Neural progenitor cell (in vitro differentiated cells): ENCODE results near the gene MEPCE. TPM values are rescaled to one million over a fixed set of nuclear protein-coding genes. Genes with fewer than 3 reads are reported as not detected.

ENCODE experiments used
- DNase-seq: peaks from one replicate; pipeline ENCODE4 v3.0.0-alpha.2; 2016; ENCODE audit warnings: low spot score
- H2AFZ ChIP-seq: fragments of 200-600 bp; sonication (generic); replicated peaks from 2 replicates; pipeline ENCODE4 v1.6.1; 2016; ENCODE audit warnings: antibody characterized with exemption
- H3F3A ChIP-seq: fragments of 200-600 bp; sonication (generic); 2 replicates; pipeline ENCODE4 v1.6.1; 2016; ENCODE audit warnings: antibody characterized with exemption, low read depth
- H3K27ac ChIP-seq: fragments of 200-600 bp; sonication (generic); 2 replicates; pipeline ENCODE4 v1.5.1; 2016; ENCODE audit warnings: mild to moderate bottlenecking
- H3K27me3 ChIP-seq: fragments of 200-600 bp; sonication (generic); 2 replicates; pipeline ENCODE4 v1.6.1; 2016; ENCODE audit warnings: mild to moderate bottlenecking, moderate library complexity
- H3K36me3 ChIP-seq: fragments of 200-600 bp; sonication (generic); 2 replicates; pipeline ENCODE4 v1.5.1; 2016
- H3K4me1 ChIP-seq: fragments of 200-600 bp; sonication (generic); 2 replicates; pipeline ENCODE4 v1.6.1; 2016; ENCODE audit warnings: mixed run types
- H3K4me2 ChIP-seq: fragments of 200-600 bp; sonication (generic); 2 replicates; pipeline ENCODE4 v1.6.1; 2016
- H3K4me3 ChIP-seq: fragments of 200-600 bp; sonication (generic); 2 replicates; pipeline ENCODE4 v1.5.1; 2016
- H3K79me2 ChIP-seq: fragments of 200-600 bp; sonication (generic); 2 replicates; pipeline ENCODE4 v1.6.1; 2016; ENCODE audit warnings: low read depth
- H3K9ac ChIP-seq: fragments of 200-600 bp; sonication (generic); 2 replicates; pipeline ENCODE4 v1.6.1; 2016
- H3K9me3 ChIP-seq: fragments of 200-600 bp; sonication (generic); 2 replicates; pipeline ENCODE4 v1.5.1; 2016; ENCODE audit warnings: low read depth
- H4K20me1 ChIP-seq: fragments of 200-600 bp; sonication (generic); 2 replicates; pipeline ENCODE4 v1.6.1; 2016; ENCODE audit warnings: low read depth
- H3K27ac Mint-ChIP-seq: 3 replicates; pipeline ENCODE4 v1.8.0; 2021; ENCODE audit warnings: mixed read lengths
- H3K27me3 Mint-ChIP-seq: 2 replicates; pipeline ENCODE4 v1.8.0; 2022; ENCODE audit warnings: low read depth, mild to moderate bottlenecking, inconsistent platforms, moderate library complexity, mixed read lengths; ENCODE audit not compliant: insufficient read depth
- H3K36me3 Mint-ChIP-seq: 3 replicates; pipeline ENCODE4 v1.8.0; 2021; ENCODE audit warnings: mixed read lengths
- H3K4me1 Mint-ChIP-seq: 3 replicates; pipeline ENCODE4 v1.8.0; 2021; ENCODE audit warnings: mixed read lengths
- H3K4me3 Mint-ChIP-seq: 3 replicates; pipeline ENCODE4 v1.8.0; 2021; ENCODE audit warnings: mild to moderate bottlenecking, moderate library complexity, mixed read lengths
- H3K9me3 Mint-ChIP-seq: 3 replicates; pipeline ENCODE4 v1.8.0; 2020; ENCODE audit warnings: mixed read lengths
- CTCF ChIP-seq: fragments of 200-600 bp; sonication (generic); IDR thresholded peaks from 2 replicates; pipeline ENCODE4 v1.5.1; 2017; ENCODE audit warnings: antibody characterized with exemption, mild to moderate bottlenecking
- EZH2 ChIP-seq: fragments of 200-600 bp; sonication (generic); IDR thresholded peaks from 2 replicates; pipeline ENCODE4 v1.6.1; 2017; ENCODE audit warnings: antibody characterized with exemption, mild to moderate bottlenecking, moderate library complexity
- EZH2phosphoT487 ChIP-seq: fragments of 200-600 bp; sonication (generic); IDR thresholded peaks from 2 replicates; pipeline ENCODE4 v1.6.1; 2017; ENCODE audit warnings: antibody characterized with exemption
- total RNA-seq: library from RNA; depleted of rRNA; stranded (reverse); fragments of >200 nt; gene quantifications from 2 replicates; pipeline ENCODE4 v1.2.3, GENCODE V29; 2015; ENCODE audit warnings: low replicate concordance

The MEPCE gene
- total RNA-seq, 1 donor from 2014 or later, result 16.4 TPM

GRCh38 chr7:100433276-100433591 is 3.6 kb downstream of the MEPCE start:
- Histone ChIP-seq H3K36me3 (no peaks in the 10 kb centered on the region), H3K27me3 (no peaks in the 10 kb centered on the region), H3K9ac (no peak overlapping the region), H2AFZ (no peak overlapping the region), H3K4me2 (no peak overlapping the region), H4K20me1 (peaks cover 51% of the 10 kb centered on the region), H3K4me1 (peaks cover 32% of the 10 kb centered on the region), H3K79me2 (peaks cover 62% of the 10 kb centered on the region), H3K4me3 (no peak overlapping the region), H3K27ac (no peak overlapping the region), H3F3A (peaks cover 82% of the 10 kb centered on the region), H3K9me3 (no peaks in the 10 kb centered on the region)
- Mint-ChIP-seq H3K27me3 (peaks cover 12% of the 10 kb centered on the region), H3K4me1 (peaks cover 49% of the 10 kb centered on the region), H3K36me3 (peaks cover 32% of the 10 kb centered on the region), H3K4me3 (no peak overlapping the region), H3K27ac (no peak overlapping the region), H3K9me3 (peaks cover 2% of the 10 kb centered on the region)
- no peak for TF ChIP-seq CTCF
- no peak for TF ChIP-seq EZH2
- TF ChIP-seq EZH2phosphoT487, result no peak
- no peak for DNase-seq

- TF ChIP-seq EZH2 (no peak), CTCF (no peak), EZH2phosphoT487 (no peak)
- Mint-ChIP-seq H3K4me1 (peaks cover 49% of the 10 kb centered on the region), H3K36me3 (peaks cover 32% of the 10 kb centered on the region), H3K27ac (no peak overlapping the region), H3K9me3 (peaks cover 2% of the 10 kb centered on the region), H3K4me3 (peak overlapping the region; percentile 90), H3K27me3 (peaks cover 12% of the 10 kb centered on the region)
- Histone ChIP-seq H3K27ac (no peak overlapping the region), H3K4me3 (no peak overlapping the region), H3F3A (peaks cover 77% of the 10 kb centered on the region), H2AFZ (no peak overlapping the region), H3K27me3 (no peaks in the 10 kb centered on the region), H3K4me1 (peaks cover 32% of the 10 kb centered on the region), H3K9ac (no peak overlapping the region), H3K9me3 (no peaks in the 10 kb centered on the region), H4K20me1 (peaks cover 51% of the 10 kb centered on the region), H3K4me2 (no peak overlapping the region), H3K36me3 (no peaks in the 10 kb centered on the region), H3K79me2 (peaks cover 62% of the 10 kb centered on the region)
- no peak for DNase-seq
These were observed 4.1 kb downstream of the MEPCE start for GRCh38 chr7:100433592-100434296.

GRCh38 chr7:100434297-100435144 is 4.9 kb downstream of the MEPCE start:
- H3K27ac Mint-ChIP-seq, result no peak overlapping the region
- Histone ChIP-seq H3K9me3 (no peaks in the 10 kb centered on the region), H3K4me2 (peak overlapping the region; percentile 85), H3K27ac (no peak overlapping the region), H3K4me3 (peak overlapping the region; percentile 81), H3F3A (peaks cover 72% of the 10 kb centered on the region), H4K20me1 (peaks cover 51% of the 10 kb centered on the region), H3K9ac (no peak overlapping the region), H3K27me3 (no peaks in the 10 kb centered on the region), H2AFZ (no peak overlapping the region), H3K4me1 (peaks cover 32% of the 10 kb centered on the region), H3K36me3 (no peaks in the 10 kb centered on the region), H3K79me2 (peaks cover 62% of the 10 kb centered on the region)
- H3K9me3 Mint-ChIP-seq, result no peaks in the 10 kb centered on the region
- DNase-seq, result no peak
- peaks cover 46% of the 10 kb centered on the region for H3K4me1 Mint-ChIP-seq
- peaks cover 8% of the 10 kb centered on the region for H3K27me3 Mint-ChIP-seq
- peak overlapping the region; percentile 90 for H3K4me3 Mint-ChIP-seq
- TF ChIP-seq EZH2 (no peak), CTCF (no peak), EZH2phosphoT487 (no peak)
- H3K36me3 Mint-ChIP-seq, result peaks cover 29% of the 10 kb centered on the region
